Heart left ventricle (tissue), 16 donors: ENCODE data around the gene DCAF17. TPM values are rescaled to one million over a fixed set of nuclear protein-coding genes. Genes with fewer than 3 reads are reported as not detected.

Experiments
- ATAC-seq, 4 donors: fragments of 200-7000 bp; cut with Tn5 transposase; one replicate each; pipeline ENCODE4 v1.9.1; 2020 to 2022; ENCODE audit warnings: moderate library complexity in 4 of 4, mild to moderate bottlenecking in 3 of 4, moderate number of reproducible peaks in 1 of 4
- DNase-seq, 5 donors: peaks; one replicate each; pipeline ENCODE4 v3.0.0-alpha.2; 2020
- H3K27ac ChIP-seq, 12 donors: fragments of 200-600 bp; sonication (generic) in 4 of 12; one replicate each; pipeline versions ENCODE4 v1.5.0 to v1.8.0; 2016 to 2022; ENCODE audit warnings: mild to moderate bottlenecking in 2 of 12
- H3K27me3 ChIP-seq, 9 donors: fragments of 200-600 bp; sonication (generic) in 2 of 9; one replicate each; pipeline versions ENCODE4 v1.5.1 to v1.8.0; 2016 to 2022; ENCODE audit warnings: mild to moderate bottlenecking in 3 of 9
- H3K36me3 ChIP-seq, 9 donors: fragments of 200-600 bp; sonication (generic) in 2 of 9; one replicate each; pipeline versions ENCODE4 v1.5.0 to v1.8.0; 2018 to 2022; ENCODE audit warnings: mild to moderate bottlenecking in 2 of 9
- H3K4me1 ChIP-seq, 12 donors: fragments of 200-600 bp; sonication (generic) in 4 of 12; one replicate each; pipeline versions ENCODE4 v1.5.0 to v1.8.0; 2016 to 2022; ENCODE audit warnings: mild to moderate bottlenecking in 3 of 12
- H3K4me3 ChIP-seq, 12 donors: fragments of 200-600 bp; sonication (generic) in 4 of 12; one replicate each; pipeline versions ENCODE4 v1.5.0 to v1.8.0; 2017 to 2022; ENCODE audit warnings: mild to moderate bottlenecking in 9 of 12, moderate library complexity in 4 of 12
- H3K9me3 ChIP-seq, 12 donors: fragments of 200-600 bp; sonication (generic) in 4 of 12; one replicate each; pipeline versions ENCODE4 v1.5.0 to v1.8.0; 2016 to 2022; ENCODE audit warnings: mild to moderate bottlenecking in 1 of 12
- POLR2A ChIP-seq, 2 donors: fragments of 450-650 bp; IDR thresholded peaks; one replicate each; pipeline ENCODE4 v1.6.1; 2017; ENCODE audit warnings: antibody characterized with exemption in 2 of 2, mild to moderate bottlenecking in 2 of 2, moderate library complexity in 2 of 2
- whole genome bisulfite sequencing, 4 donors: extraction: QIAGEN DNeasy Blood & Tissue Kit in 2 of 4; methylation state at CpG; one replicate each; pipeline versions ENCODE4 v1.1.5 to v1.1.7; 2013 to 2018; 5-methylcytosine and 5-hydroxymethylcytosine counted together
- intact Hi-C, 10 donors: fragments of 100-400 bp; cut with DNase I; formaldehyde crosslinking; loops; one replicate each; pipeline versions ENCODE4 v1.11.1 to v1.14.2; 2022
- polyA plus RNA-seq, 2 donors: library from polyadenylated mRNA; stranded (reverse); fragments of 200-250 nt; gene quantifications; one replicate each; pipeline ENCODE4 v1.2.3, GENCODE V29; 2013
- total RNA-seq, 9 donors: library from RNA; depleted of rRNA in 2 of 9; stranded (reverse); fragments of >200 nt in 2 of 9; fragmentation: NEBNext Ultra II Directional in 3 of 9; extraction: Animal tissue kit (Norgen Biotek cat#: 25700) in 3 of 9; gene quantifications; one replicate each; pipeline versions ENCODE4 v1.1.0 to v1.2.4, GENCODE V29; 2016 to 2023
- TF ChIP-seq, protein P1 (sequence below), 12 donors: fragments of 200-600 bp; sonication (generic) in 4 of 12; IDR thresholded peaks; one replicate each; pipeline versions ENCODE4 v1.5.0 to v1.8.0; 2018 to 2022; ENCODE audit warnings: antibody characterized with exemption in 12 of 12, mild to moderate bottlenecking in 5 of 12
- donor health status: ischemic (EF 13 %, LVEDD 7.1; RV severe dilation, severe dysfunction).
- donor health status: healthy with polysubstance abuse.
- donor health status: DM: no; HTN: yes; CAD: no.
- donor health status: DM: no; HTN: no; CAD: no.
- donor health status: ischemic (EF 25% LVEDD 6.9; RV normal size, moderate dysfunction).
- donor health status: ischemic (EF 25% LVEDD 5.7; RV mildly dilated, moderate dysfunction).
- donor health status: healthy.
- donor health status: DM: yes; HTN: yes; CAD: no.
- donor health status: ischemic (EF 35%, LVEDD 5.7; RV mildly dilated, moderate dysfunction).
- donor health status: nonischemic (EF 11% LVEDD 7.7; RV severe dilation, severe dysfunction).
- donor health status: DM: yes; HTN: yes; CAD: no.
- donor health status: PGD.
- donor health status: ischemic (EF 29% LVEDD 5.4; RV normal size, mild dysfunction).
- donor health status: nonischemic (EF 23%, LVEDD 6.1; RV moderate dilation, normal function).

The DCAF17 gene
- total and polyA plus RNA-seq, 11 donors = 2.2 to 16.7 (median 7.6) TPM

DNA sequence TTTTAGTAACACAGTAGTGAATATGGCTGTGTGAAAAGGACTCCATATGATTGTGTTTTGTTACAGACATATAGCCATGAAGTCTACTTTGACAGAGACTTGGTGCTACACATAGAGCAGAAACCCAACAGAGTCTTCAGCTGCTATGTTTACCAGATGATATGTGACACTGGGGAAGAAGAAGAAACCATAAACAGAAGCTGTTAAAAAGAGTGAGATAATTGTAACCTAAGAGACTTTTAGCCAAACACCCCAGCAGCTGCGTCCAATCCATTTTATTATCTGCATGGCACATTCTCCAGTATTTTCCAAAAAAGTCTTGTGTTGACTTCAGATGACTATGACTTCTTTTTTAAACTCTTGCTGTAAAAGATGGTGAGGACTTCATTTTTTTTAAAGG is 46.9 kb downstream of the DCAF17 start:
- 86 to 90% (median 87%) methylated on average over 1 of the region's 1 CpG for WGBS, 4 donors
- intact Hi-C loops = no loop called here
- ATAC-seq = no peak
- Histone ChIP-seq H3K4me1 (no peaks in the 10 kb centered on the region), H3K36me3 (peaks cover 0 to 88% (median 55%) of the 10 kb centered on the region in 9 donors), H3K4me3 (no peak overlapping the region), H3K27me3 (no peaks in the 10 kb centered on the region), H3K27ac (no peak overlapping the region), H3K9me3 (no peaks in the 10 kb centered on the region)
- no peak for TF ChIP-seq POLR2A (IDR thresholded peaks at IDR 0.05)
- TF ChIP-seq, protein P1, sequence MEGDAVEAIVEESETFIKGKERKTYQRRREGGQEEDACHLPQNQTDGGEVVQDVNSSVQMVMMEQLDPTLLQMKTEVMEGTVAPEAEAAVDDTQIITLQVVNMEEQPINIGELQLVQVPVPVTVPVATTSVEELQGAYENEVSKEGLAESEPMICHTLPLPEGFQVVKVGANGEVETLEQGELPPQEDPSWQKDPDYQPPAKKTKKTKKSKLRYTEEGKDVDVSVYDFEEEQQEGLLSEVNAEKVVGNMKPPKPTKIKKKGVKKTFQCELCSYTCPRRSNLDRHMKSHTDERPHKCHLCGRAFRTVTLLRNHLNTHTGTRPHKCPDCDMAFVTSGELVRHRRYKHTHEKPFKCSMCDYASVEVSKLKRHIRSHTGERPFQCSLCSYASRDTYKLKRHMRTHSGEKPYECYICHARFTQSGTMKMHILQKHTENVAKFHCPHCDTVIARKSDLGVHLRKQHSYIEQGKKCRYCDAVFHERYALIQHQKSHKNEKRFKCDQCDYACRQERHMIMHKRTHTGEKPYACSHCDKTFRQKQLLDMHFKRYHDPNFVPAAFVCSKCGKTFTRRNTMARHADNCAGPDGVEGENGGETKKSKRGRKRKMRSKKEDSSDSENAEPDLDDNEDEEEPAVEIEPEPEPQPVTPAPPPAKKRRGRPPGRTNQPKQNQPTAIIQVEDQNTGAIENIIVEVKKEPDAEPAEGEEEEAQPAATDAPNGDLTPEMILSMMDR (IDR thresholded peaks at IDR 0.05) = no peak
- no peak for DNase-seq

DNA sequence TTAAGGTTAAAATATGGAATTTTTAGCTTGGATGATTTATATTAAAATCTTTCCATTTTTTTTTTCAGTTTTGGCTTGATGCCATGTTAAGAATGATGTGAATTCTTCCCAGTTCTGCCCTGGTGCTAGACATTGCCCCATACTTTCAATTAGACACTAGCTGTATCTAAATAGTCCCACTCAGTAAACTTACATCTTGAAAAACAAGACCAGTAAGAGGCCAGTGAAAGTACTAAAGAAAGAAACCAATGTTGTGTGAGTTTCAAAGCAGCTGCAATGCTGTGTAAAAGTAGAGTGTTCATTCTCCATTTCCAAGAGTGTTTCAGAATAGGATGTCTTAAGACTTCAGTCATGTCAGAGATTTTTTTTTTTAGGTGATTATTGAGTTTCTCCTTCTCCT is 48.3 kb downstream of the DCAF17 start:
- intact Hi-C loops = no loop called here
- no peak for TF ChIP-seq POLR2A (IDR thresholded peaks at IDR 0.05)
- TF ChIP-seq, protein P1 (IDR thresholded peaks at IDR 0.05) = no peak

DNA sequence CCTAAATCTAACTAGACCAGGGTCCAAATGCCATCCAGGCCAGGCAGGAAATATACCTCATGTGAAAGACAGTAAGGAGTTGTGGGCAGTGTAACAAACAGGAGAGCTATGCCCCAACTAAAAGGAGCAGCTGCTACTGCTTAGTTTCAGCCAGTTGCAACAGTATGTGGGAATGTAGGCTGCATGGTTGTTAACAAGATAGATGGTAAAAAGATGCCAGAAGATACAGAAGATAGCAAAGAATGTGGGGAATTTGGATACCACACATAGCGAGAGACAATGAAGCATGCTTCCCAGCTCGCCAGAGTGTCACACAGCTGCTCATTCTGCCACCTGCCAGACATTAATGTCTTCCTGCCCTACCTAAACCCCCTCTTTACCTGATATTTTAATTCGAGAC is 48.9 kb downstream of the DCAF17 start:
- no peak for ATAC-seq
- no peak for DNase-seq
- Histone ChIP-seq H3K36me3 (peaks cover 0 to 73% (median 44%) of the 10 kb centered on the region in 9 donors), H3K4me1 (no peaks in the 10 kb centered on the region), H3K4me3 (no peak overlapping the region), H3K27me3 (no peaks in the 10 kb centered on the region), H3K9me3 (no peaks in the 10 kb centered on the region), H3K27ac (no peak overlapping the region)
- TF ChIP-seq, protein P1 (IDR thresholded peaks at IDR 0.05) = no peak
- no peak for TF ChIP-seq POLR2A (IDR thresholded peaks at IDR 0.05)
- WGBS, 4 donors = 89 to 96% (median 96%) methylated on average over 3 of the region's 3 CpGs
- intact Hi-C loops = no loop called here

More for the DNA sequence above, 48.3 kb downstream of the DCAF17 start:
- Histone ChIP-seq H3K4me3 (no peak overlapping the region), H3K27me3 (no peaks in the 10 kb centered on the region), H3K4me1 (no peaks in the 10 kb centered on the region), H3K36me3 (peaks cover 0 to 79% (median 44%) of the 10 kb centered on the region in 9 donors), H3K27ac (no peak overlapping the region), H3K9me3 (no peaks in the 10 kb centered on the region)
- ATAC-seq = no peak
- DNase-seq = no peak

DNA sequence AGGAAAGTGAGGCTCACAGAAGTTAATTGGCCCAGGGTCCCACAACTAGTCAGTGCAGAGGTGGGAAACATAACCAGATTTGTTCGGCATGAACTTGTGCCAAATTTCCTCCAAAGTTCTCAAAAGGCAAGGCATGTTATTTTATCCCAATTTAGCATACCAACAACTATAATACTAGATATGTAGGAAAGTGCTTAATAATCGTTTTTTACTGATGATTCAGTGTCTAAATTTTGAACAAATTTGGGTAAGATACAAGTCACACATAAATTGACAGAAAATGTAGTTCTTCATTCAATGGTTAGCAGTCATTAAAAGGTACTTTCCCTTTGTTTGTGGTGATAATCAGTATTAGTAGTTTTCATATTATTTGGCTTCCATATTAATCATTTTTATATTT is 49.8 kb downstream of the DCAF17 start:
- DNase-seq (no peak), ATAC-seq (no peak)
- Histone ChIP-seq H3K4me3 (no peak overlapping the region), H3K4me1 (no peaks in the 10 kb centered on the region), H3K9me3 (peaks cover 0 to 1% (median 0%) of the 10 kb centered on the region in 12 donors), H3K36me3 (peaks cover 0 to 69% (median 41%) of the 10 kb centered on the region in 9 donors), H3K27ac (no peak overlapping the region), H3K27me3 (no peaks in the 10 kb centered on the region)
- no peak for TF ChIP-seq POLR2A (IDR thresholded peaks at IDR 0.05)
- TF ChIP-seq, protein P1 (IDR thresholded peaks at IDR 0.05) = no peak
- WGBS, 4 donors = 74 to 83% (median 78%) methylated on average over 2 of the region's 2 CpGs
- intact Hi-C loops = no loop called here
